Activated T-helper 17 cell treated with anti-CD3 and anti-CD28 coated beads, Interleukin-2, amount 50 U/mL, for 72 hours (primary cell): ENCODE data around the gene KBTBD12. TPM values are rescaled to one million over a fixed set of nuclear protein-coding genes. Genes with fewer than 3 reads are reported as not detected.
A peak's percentile ranks its signal among the peaks of the same experiment; 100 is the strongest.
"Not testable (repeated sequence)": the region's sequence is repeated elsewhere in the genome, so short reads cannot be mapped to it uniquely, and the experiment has no call there.

Source experiments
- ATAC-seq: fragments of 150-1000 bp; cut with Tn5 transposase; replicated peaks from 2 replicates; pipeline ENCODE4 v1.10.0; 2021; ENCODE audit warnings: mild to moderate bottlenecking, moderate library complexity
- H3K27ac Mint-ChIP-seq: one replicate; pipeline ENCODE4 v1.8.0; 2022; ENCODE audit warnings: mixed read lengths
- H3K27me3 Mint-ChIP-seq: one replicate; pipeline ENCODE4 v1.8.0; 2022; ENCODE audit warnings: mixed read lengths
- H3K36me3 Mint-ChIP-seq: one replicate; pipeline ENCODE4 v1.8.0; 2022; ENCODE audit warnings: low read depth, mild to moderate bottlenecking, mixed read lengths
- H3K4me1 Mint-ChIP-seq: one replicate; pipeline ENCODE4 v1.8.0; 2022; ENCODE audit warnings: mixed read lengths
- H3K4me3 Mint-ChIP-seq: one replicate; pipeline ENCODE4 v1.8.0; 2022; ENCODE audit warnings: mild to moderate bottlenecking, mixed read lengths
- H3K9me3 Mint-ChIP-seq: one replicate; pipeline ENCODE4 v1.8.0; 2022; ENCODE audit warnings: mixed read lengths
- total RNA-seq, 2 donors: library from RNA; stranded (reverse); gene quantifications; one replicate each; pipeline ENCODE4 v1.2.3, GENCODE V29; 2022

KBTBD12 gene, protein sequence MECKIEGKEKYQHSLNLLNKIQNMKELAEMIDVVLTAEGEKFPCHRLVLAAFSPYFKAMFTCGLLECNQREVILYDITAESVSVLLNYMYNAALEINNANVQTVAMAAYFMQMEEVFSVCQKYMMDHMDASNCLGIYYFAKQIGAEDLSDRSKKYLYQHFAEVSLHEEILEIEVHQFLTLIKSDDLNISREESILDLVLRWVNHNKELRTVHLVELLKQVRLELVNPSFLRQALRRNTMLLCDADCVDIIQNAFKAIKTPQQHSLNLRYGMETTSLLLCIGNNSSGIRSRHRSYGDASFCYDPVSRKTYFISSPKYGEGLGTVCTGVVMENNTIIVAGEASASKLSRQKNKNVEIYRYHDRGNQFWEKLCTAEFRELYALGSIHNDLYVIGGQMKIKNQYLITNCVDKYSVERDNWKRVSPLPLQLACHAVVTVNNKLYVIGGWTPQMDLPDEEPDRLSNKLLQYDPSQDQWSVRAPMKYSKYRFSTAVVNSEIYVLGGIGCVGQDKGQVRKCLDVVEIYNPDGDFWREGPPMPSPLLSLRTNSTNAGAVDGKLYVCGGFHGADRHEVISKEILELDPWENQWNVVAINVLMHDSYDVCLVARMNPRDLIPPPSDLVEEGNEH
- total RNA-seq: not detected

DNA sequence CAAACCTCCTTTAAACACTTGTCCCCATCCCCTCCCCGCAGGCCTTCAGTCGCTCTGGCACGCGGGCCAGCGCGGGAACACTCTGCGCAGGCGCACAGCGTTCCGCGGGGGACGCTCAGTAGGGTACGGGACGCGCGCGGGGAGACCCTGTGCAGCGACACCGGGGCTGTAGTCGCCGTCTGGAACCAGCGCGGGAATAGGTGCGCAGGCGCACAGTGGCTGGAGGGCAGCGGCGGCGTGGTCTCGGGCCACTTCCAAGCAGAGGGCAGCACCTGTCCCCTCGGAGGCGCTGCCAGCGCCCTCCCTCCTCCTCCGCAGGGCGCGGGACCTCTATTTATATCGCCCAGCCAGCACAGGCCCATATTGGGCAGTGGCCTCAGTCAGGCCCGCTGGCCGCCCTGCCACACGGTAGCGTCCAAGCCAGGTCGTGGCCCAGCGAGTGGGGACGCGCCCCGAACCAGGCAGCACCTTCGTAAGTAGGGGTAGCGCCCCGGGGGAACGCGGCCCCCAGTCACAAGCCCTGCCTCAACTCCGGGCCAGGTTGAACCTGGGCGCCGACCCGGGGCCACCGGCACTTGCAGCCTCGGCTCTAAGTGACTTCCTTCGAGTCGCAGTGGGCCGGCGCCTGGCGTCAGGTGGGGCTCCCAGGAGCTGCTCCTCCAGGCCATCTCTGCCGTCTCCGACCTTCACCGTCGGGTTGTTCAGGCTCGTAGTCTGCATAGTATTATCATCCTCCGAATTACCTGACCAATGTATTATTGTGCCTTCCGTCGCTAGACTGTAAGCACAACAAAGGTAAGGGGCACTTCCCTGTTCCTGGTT, at the start of gene KBTBD12:
TSS of gene KBTBD12 (plus strand) at position 118 of the 822 bp plus-strand sequence. CDS start 7,830 bp downstream, outside the sequence.
- Mint-ChIP-seq H3K9me3 (no peaks in the 10 kb centered on the region), H3K27me3 (peaks cover 51% of the 10 kb centered on the region), H3K4me1 (no peaks in the 10 kb centered on the region), H3K27ac (no peak within 1 kb of the TSS), H3K4me3 (no peak within 1 kb of the TSS), H3K36me3 (no peaks in the 10 kb centered on the region)
- ATAC-seq: no peak

DNA sequence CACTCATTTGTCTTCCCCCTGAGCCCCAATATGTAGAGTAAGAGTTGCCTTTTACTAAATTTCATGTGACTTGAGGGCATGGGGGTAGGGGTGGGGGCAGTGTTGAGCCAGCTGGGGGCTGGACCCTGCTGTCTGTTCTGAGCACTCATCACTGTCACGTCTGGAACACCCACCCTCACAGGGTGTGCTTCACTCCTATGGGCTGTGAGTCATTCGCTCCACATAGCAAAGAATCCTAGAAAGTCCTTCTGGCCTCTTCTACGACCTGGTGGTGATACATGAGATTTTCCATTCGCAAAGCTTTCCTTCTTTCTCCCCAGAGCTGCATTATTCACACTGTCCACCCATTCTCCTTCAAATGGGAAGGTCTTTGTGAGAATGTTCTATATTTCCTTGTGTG, 49.1 kb upstream of the KBTBD12 start:
- Mint-ChIP-seq H3K4me3 (no peak overlapping the region), H3K36me3 (no peaks in the 10 kb centered on the region), H3K9me3 (no peaks in the 10 kb centered on the region), H3K27ac (no peak overlapping the region), H3K27me3 (peaks cover 16% of the 10 kb centered on the region), H3K4me1 (peaks cover 4% of the 10 kb centered on the region)
- peak; percentile 80 for ATAC-seq

DNA sequence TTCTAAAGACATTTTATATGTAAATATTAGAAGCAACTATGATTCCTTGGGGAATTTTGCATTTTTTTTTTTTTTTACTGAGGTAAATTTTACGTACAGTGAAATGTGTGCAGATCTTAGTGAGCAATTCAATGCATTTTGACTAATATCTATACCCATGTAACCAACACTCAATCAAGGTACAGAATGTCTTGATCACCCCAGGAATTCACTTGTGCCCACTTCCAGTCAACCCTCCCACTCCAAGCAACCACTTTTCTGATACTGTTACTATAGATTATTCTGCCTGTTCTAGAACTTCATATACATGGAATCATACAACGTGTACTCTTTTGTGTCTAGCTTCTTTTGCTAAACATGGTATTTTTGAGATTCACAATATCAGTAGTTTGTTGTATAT, 47.6 kb upstream of the KBTBD12 start:
- peak; percentile 61 for ATAC-seq
- Mint-ChIP-seq H3K4me3 (no peak overlapping the region), H3K9me3 (no peaks in the 10 kb centered on the region), H3K27me3 (peaks cover 16% of the 10 kb centered on the region), H3K36me3 (no peaks in the 10 kb centered on the region), H3K27ac (no peak overlapping the region), H3K4me1 (peaks cover 4% of the 10 kb centered on the region)

DNA sequence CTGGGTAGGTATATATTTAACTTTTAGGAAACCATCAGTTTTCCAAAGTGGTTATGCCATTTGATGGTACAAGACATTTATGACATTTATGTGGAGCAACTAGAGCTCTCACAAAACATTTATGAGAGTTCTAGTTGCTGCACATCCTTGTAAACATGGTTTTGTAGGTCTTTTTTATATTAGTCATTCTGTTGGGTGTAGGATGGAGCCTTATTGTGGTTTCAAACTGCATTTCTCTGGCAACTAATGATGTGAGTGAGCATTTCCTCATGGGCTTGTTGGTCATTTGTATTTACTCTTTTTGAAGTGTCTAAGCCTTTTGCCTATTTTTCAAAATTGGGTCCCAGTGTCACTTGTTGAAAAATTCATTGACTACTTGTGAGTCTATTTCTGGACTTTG, 47.0 kb upstream of the KBTBD12 start:
- no peaks in the 10 kb centered on the region for H3K36me3 Mint-ChIP-seq
- H3K9me3 Mint-ChIP-seq: no peaks in the 10 kb centered on the region
- peaks cover 16% of the 10 kb centered on the region for H3K27me3 Mint-ChIP-seq
- no peak overlapping the region for H3K27ac Mint-ChIP-seq
- ATAC-seq: peak; percentile 63
- H3K4me3 Mint-ChIP-seq: no peak overlapping the region
- H3K4me1 Mint-ChIP-seq: peaks cover 4% of the 10 kb centered on the region

DNA sequence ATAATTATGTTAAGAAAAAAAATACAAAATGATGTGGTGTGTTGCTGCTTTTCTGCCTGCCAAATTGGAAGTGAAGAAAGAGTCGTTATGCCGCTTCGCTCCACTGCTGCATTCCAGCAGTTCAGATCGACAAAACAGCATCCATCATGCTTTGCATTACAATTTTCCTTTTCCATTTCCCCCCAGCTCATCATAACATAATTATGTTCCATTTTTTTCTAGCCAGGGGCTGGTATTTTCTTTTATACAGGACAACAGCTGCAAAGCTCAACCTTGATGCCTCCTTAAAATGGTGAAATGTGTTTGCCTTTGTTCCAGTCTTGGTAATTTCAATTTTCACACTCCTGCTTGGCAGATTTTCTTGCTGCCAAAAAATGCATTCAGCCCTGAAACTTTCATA, 44.9 kb upstream of the KBTBD12 start:
- Mint-ChIP-seq H3K36me3 (no peaks in the 10 kb centered on the region), H3K4me1 (peaks cover 4% of the 10 kb centered on the region), H3K4me3 (no peak overlapping the region), H3K27me3 (peaks cover 16% of the 10 kb centered on the region), H3K27ac (no peak overlapping the region), H3K9me3 (no peaks in the 10 kb centered on the region)
- ATAC-seq: no peak

DNA sequence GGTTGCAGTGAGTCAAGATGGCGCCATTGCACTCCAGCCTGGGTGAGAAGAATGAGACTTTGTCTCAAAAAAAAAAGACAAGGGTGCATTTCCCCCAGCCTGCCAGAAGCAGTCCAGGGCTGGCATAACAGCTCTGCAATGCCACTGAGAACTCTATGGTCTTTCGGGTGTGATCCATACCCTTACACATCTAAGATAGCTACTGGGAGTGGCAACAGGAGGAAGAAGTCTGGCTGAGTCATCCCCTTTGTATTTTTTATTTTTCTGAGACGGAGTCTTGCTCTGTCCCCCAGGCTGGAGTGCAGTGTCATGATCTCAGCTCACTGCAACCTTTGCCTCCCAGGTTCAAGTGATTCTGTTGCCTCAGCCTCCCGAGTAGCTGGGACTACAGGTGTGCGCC, 40.9 kb upstream of the KBTBD12 start:
- H3K9me3 Mint-ChIP-seq, H3K4me3 Mint-ChIP-seq, ATAC-seq, H3K36me3 Mint-ChIP-seq, H3K27ac Mint-ChIP-seq, H3K4me1 Mint-ChIP-seq: not testable (repeated sequence)
- H3K27me3 Mint-ChIP-seq: peaks cover 15% of the 10 kb centered on the region

DNA sequence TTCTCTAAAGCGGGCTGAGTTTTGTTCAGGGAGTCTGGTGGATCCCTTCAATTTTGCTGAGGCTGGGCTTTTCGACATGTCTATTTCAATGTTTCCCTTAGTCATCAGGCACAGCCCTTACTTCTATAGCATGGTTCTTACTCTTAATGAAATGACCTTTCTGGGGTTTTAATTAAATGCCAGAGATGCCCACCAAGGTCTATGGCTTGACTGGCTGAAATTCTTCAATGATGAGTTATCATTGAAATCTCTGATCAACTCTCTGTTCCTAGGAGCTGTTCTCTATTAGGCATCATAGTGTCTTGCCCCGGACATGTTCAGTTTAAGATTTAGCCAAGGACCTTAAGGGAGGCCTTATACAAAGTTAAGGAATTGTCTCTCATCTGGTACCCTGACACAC, 33.4 kb upstream of the KBTBD12 start:
- Mint-ChIP-seq H3K27ac (no peak overlapping the region), H3K9me3 (no peaks in the 10 kb centered on the region), H3K4me1 (no peaks in the 10 kb centered on the region), H3K27me3 (peaks cover 25% of the 10 kb centered on the region), H3K4me3 (no peak overlapping the region), H3K36me3 (no peaks in the 10 kb centered on the region)
- no peak for ATAC-seq

DNA sequence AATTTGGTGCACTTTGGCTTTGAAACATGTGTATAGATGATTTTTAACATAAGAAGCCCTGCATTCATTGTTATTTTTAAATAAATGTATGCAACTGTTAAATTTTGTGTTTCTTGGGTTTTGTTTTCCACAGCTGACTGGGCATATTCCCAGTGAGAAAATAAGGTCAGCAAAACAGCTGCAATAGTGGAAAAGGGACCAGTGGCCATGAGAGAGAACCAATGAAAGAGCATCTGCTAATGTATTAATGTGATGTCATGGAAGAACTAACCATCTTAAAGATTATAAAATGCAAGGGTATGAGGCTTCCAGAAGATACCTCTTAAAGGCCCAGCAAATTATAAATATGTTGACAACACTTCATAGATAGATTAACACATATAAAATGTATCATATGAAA, 31.0 kb upstream of the KBTBD12 start:
- no peak for ATAC-seq
- Mint-ChIP-seq H3K27ac (no peak overlapping the region), H3K4me1 (peaks cover 3% of the 10 kb centered on the region), H3K4me3 (no peak overlapping the region), H3K36me3 (no peaks in the 10 kb centered on the region), H3K9me3 (no peaks in the 10 kb centered on the region), H3K27me3 (peaks cover 28% of the 10 kb centered on the region)

DNA sequence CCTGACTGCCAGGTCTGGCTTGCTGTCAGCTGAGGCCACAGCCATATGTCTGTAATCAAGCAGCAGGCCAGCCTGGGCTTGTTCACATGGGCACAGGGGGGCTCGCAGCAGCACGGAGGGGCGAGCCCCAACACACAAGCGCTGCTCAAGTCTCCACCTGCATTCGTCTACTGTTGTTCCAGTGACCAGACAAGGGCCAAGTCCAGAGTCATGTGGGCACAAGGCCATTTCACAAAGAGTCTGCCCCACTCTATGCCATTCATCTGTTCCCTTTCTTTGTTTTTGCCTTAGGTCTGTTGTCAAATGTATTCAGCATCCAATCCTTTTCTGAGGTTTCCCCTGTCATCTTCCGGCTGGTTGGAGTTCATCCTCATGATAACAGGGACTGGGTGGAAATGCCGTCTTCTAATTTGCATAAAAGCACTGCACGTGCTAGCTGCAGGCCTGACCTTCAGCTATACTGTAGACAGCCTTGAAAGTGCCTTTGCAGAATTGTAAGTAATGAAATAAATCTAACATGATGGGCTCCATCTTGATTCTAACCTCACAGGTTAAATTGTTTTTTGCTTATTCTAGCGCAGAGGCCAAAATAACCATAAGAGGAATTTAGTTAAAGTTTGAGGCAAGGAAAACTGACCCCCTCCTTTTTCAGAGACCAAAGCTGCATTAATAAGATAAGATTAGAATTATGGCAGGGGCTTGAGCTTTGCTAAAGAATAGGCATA, 28.6 kb upstream of the KBTBD12 start:
- Mint-ChIP-seq H3K9me3 (peaks cover 3% of the 10 kb centered on the region), H3K4me3 (no peak overlapping the region), H3K4me1 (peaks cover 10% of the 10 kb centered on the region), H3K36me3 (peaks cover 6% of the 10 kb centered on the region), H3K27ac (no peak overlapping the region), H3K27me3 (peaks cover 22% of the 10 kb centered on the region)
- ATAC-seq: no peak

DNA sequence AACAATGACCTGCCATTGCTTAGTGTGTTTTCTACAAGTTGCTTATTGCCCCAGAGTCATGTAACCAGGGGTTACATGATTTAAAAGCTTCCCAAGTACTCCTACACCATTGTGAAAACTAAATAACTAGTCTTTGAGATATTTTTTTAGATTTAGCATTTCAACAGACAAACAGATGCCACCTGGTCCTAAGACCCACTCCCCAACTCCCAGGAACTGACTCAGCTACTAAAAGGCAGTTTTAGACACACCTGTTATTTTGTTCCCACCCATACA, 28.1 kb upstream of the KBTBD12 start:
- Mint-ChIP-seq H3K4me3 (no peak overlapping the region), H3K9me3 (peaks cover 3% of the 10 kb centered on the region), H3K36me3 (peaks cover 6% of the 10 kb centered on the region), H3K27me3 (peaks cover 20% of the 10 kb centered on the region), H3K4me1 (peaks cover 10% of the 10 kb centered on the region), H3K27ac (peak overlapping the region; percentile 51)
- no peak for ATAC-seq

DNA sequence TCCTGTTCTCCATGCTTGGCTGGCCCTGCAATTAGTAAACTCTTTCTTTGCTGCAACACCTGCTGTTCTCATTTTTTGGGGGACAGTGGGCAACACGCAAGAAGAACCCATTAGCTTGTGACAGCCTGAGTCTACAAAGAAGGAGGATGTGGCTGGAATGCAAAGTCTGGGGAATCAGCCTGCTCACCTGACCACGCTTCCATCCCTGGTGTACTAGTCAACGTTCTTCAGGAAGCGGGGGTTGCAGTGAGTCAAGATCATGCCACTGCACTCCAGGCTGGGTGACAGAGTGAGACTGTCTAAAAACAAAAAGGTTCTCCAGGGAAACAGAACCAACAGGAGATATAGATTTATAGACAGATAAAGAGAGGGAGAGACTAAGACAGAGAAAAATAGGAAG, 27.7 kb upstream of the KBTBD12 start:
- Mint-ChIP-seq H3K27ac (peak overlapping the region; percentile 51), H3K27me3 (peaks cover 24% of the 10 kb centered on the region), H3K36me3 (peaks cover 6% of the 10 kb centered on the region), H3K4me1 (peaks cover 10% of the 10 kb centered on the region), H3K4me3 (no peak overlapping the region), H3K9me3 (peaks cover 8% of the 10 kb centered on the region)
- no peak for ATAC-seq

DNA sequence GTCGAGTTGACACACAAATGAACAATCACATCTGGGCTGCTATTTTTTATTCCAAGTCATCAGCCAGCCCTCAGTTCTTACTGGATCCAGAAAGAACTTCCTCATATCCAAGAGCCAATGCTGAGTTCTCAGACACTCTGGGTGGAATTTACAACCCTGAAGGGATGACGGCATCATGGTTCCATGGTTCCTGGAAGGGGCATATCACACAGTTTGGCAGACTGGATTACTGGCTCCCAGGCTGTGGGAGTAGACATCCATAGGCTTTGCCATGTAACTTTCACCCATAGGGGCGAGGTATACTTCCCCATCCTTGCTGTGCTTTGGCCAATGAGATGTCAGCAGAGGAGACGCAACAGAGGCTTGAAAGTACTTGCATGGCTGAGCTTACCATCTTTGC, 26.9 kb upstream of the KBTBD12 start:
- H3K36me3 Mint-ChIP-seq: peaks cover 6% of the 10 kb centered on the region
- no peak for ATAC-seq
- H3K4me3 Mint-ChIP-seq: no peak overlapping the region
- peaks cover 10% of the 10 kb centered on the region for H3K4me1 Mint-ChIP-seq
- peaks cover 8% of the 10 kb centered on the region for H3K9me3 Mint-ChIP-seq
- peaks cover 18% of the 10 kb centered on the region for H3K27me3 Mint-ChIP-seq
- peak overlapping the region; percentile 51 for H3K27ac Mint-ChIP-seq

DNA sequence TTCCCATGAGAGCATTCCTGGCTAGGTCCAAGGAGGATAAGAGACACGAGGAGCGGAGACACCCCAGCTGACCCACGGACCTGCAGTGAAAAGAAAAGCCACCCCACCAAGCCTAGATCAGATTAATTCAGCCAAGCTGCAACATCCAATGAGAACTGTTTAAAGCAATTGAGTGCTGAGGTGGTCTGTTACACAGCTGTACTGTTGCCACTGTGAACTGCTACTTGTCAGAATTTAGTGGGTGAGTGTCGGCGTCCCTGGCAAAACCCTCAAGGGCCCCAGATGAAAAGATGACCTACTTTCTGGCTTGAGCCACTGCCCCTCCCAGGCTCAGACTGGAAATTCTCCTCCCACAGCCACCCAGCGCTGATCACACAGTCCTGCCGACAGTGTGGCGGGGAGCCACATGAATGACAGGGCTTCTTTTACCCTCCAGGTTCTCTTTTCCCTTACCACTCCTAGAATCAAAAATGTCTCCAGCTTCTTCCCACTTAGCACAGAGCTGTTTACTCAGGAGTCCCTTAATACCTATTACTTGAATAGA, 26.4 kb upstream of the KBTBD12 start:
- Mint-ChIP-seq H3K27ac (peak overlapping the region; percentile 51), H3K9me3 (peaks cover 8% of the 10 kb centered on the region)

DNA sequence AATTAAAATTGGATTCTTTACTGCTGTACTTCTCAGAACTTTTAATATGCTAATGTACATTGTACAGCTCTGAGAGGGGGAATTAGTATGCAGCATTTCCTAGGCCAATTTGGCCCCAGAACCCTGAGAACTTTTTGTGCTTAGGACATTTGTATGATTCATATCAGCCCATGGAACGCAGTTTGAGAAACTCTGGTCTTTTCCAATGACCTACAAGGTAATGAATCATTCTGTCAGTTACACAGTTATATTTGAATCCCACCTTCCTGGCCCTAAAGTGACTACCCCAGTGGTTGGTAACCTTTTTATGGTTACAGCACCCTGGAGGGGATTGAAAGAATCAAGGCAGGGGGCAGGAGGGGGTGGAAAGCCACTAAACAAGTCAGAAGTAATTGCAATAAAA, 25.6 kb upstream of the KBTBD12 start:
- H3K9me3 Mint-ChIP-seq: peaks cover 8% of the 10 kb centered on the region
- H3K27ac Mint-ChIP-seq: peak overlapping the region; percentile 75
- peaks cover 10% of the 10 kb centered on the region for H3K4me1 Mint-ChIP-seq
- H3K4me3 Mint-ChIP-seq: peak overlapping the region; percentile 33
- peak; percentile 59 for ATAC-seq
- H3K27me3 Mint-ChIP-seq: peaks cover 23% of the 10 kb centered on the region
- H3K36me3 Mint-ChIP-seq: peaks cover 6% of the 10 kb centered on the region

More for the DNA sequence above, 26.4 kb upstream of the KBTBD12 start:
- H3K4me1 Mint-ChIP-seq: peaks cover 10% of the 10 kb centered on the region
- H3K36me3 Mint-ChIP-seq: peaks cover 6% of the 10 kb centered on the region
- H3K4me3 Mint-ChIP-seq: peak overlapping the region; percentile 33
- H3K27me3 Mint-ChIP-seq: peaks cover 19% of the 10 kb centered on the region
- peak; percentile 18 for ATAC-seq
